Stimulated activated CD8-positive, alpha-beta memory T cell treated with anti-CD3 and anti-CD28 coated beads, Interleukin-12 subunit alpha, Interleukin-12 subunit beta, amount 100 ng/mL, for 1 hour (primary cell): Measurements from ENCODE around the gene PTPRT.
"Not testable (repeated sequence)": the region's sequence is repeated elsewhere in the genome, so short reads cannot be mapped to it uniquely, and the experiment has no call there.

Source experiments
- DNase-seq: peaks from one replicate; pipeline ENCODE4 v3.0.0-alpha.2; 2020; ENCODE audit warnings: low read depth

Gene PTPRT

GRCh38 chr20:43187476-43188233, 2.1 kb downstream of the PTPRT start:
- peak; percentile 18 for DNase-seq

- no peak for DNase-seq
Measured at GRCh38 chr20:43186312-43186711, 3.4 kb downstream of the PTPRT start.

GRCh38 chr20:43185901-43186300, 3.8 kb downstream of the PTPRT start:
- DNase-seq, result no peak

GRCh38 chr20:43183536-43184070, 6.1 kb downstream of the PTPRT start:
- no peak for DNase-seq

GRCh38 chr20:43178080-43178479, 11.6 kb downstream of the PTPRT start:
- DNase-seq, result no peak

- no peak for DNase-seq
Measured at GRCh38 chr20:43176726-43177125, 13.0 kb downstream of the PTPRT start.

- DNase-seq, result no peak
Measured at GRCh38 chr20:43171930-43172329, 17.8 kb downstream of the PTPRT start.

GRCh38 chr20:43170771-43171170, 18.9 kb downstream of the PTPRT start:
- DNase-seq, result no peak

GRCh38 chr20:43167615-43168014, 22.1 kb downstream of the PTPRT start:
- no peak for DNase-seq

- no peak for DNase-seq
Measured at GRCh38 chr20:43167021-43167420, 22.7 kb downstream of the PTPRT start.

GRCh38 chr20:43165611-43166010, 24.1 kb downstream of the PTPRT start:
- no peak for DNase-seq

- DNase-seq, result not testable (repeated sequence)
Measured at GRCh38 chr20:43164736-43165135, 25.0 kb downstream of the PTPRT start.

GRCh38 chr20:43161716-43162115, 28.0 kb downstream of the PTPRT start:
- DNase-seq, result no peak

- DNase-seq, result no peak
Measured at GRCh38 chr20:43160941-43161340, 28.8 kb downstream of the PTPRT start.

- no peak for DNase-seq
Measured at GRCh38 chr20:43159994-43160393, 29.7 kb downstream of the PTPRT start.

- DNase-seq, result no peak
Measured at GRCh38 chr20:43155366-43156100, 34.2 kb downstream of the PTPRT start.

GRCh38 chr20:43151901-43152300, 37.8 kb downstream of the PTPRT start:
- DNase-seq, result no peak

GRCh38 chr20:43151256-43151655, 38.5 kb downstream of the PTPRT start:
- DNase-seq, result no peak

GRCh38 chr20:43140726-43141125, 49.0 kb downstream of the PTPRT start:
- no peak for DNase-seq

GRCh38 chr20:43138061-43138770, 51.5 kb downstream of the PTPRT start:
- no peak for DNase-seq

- no peak for DNase-seq
Measured at GRCh38 chr20:43137160-43137559, 52.5 kb downstream of the PTPRT start.

- DNase-seq, result no peak
Measured at GRCh38 chr20:43124241-43124640, 65.5 kb downstream of the PTPRT start.

- DNase-seq, result no peak
Measured at GRCh38 chr20:43123180-43123579, 66.5 kb downstream of the PTPRT start.
